H9 (cell line): ENCODE results near the gene CFAP119. TPM values are rescaled to one million over a fixed set of nuclear protein-coding genes. Genes with fewer than 3 reads are reported as not detected.

Experiments used
- DNase-seq: peaks from one replicate; pipeline ENCODE4 v3.0.0-alpha.2; 2017
- H2AFZ ChIP-seq: one replicate; pipeline ENCODE4 v1.6.1; 2013; ENCODE audit warnings: mild to moderate bottlenecking, low read length, control low read depth, moderate library complexity
- H2AK5ac ChIP-seq: 2 replicates; pipeline ENCODE4 v1.6.1; 2013; ENCODE audit warnings: low read length, control low read depth, mixed read lengths; ENCODE audit not compliant: insufficient read length
- H2BK120ac ChIP-seq: one replicate; pipeline ENCODE4 v1.6.1; 2013; ENCODE audit warnings: low read depth, mild to moderate bottlenecking, low read length, control low read depth, inconsistent platforms; ENCODE audit not compliant: poor library complexity, severe bottlenecking
- H2BK12ac ChIP-seq: 2 replicates; pipeline ENCODE4 v1.6.1; 2013; ENCODE audit warnings: low read length, control low read depth, mixed read lengths, low read depth; ENCODE audit not compliant: insufficient read length
- H2BK15ac ChIP-seq: 2 replicates; pipeline ENCODE4 v1.6.1; 2013; ENCODE audit warnings: low read depth, low read length, control low read depth
- H2BK20ac ChIP-seq: one replicate; pipeline ENCODE4 v1.6.1; 2013; ENCODE audit warnings: low read depth, mild to moderate bottlenecking, low read length, control low read depth, inconsistent platforms; ENCODE audit not compliant: poor library complexity, severe bottlenecking
- H2BK5ac ChIP-seq: 2 replicates; pipeline ENCODE4 v1.6.1; 2013; ENCODE audit warnings: low read length, control low read depth, mixed read lengths; ENCODE audit not compliant: insufficient read length
- H3K14ac ChIP-seq: 2 replicates; pipeline ENCODE4 v1.6.1; 2013; ENCODE audit warnings: low read length, control low read depth; ENCODE audit not compliant: insufficient read depth
- H3K18ac ChIP-seq: 2 replicates; pipeline ENCODE4 v1.6.1; 2013; ENCODE audit warnings: low read depth, mild to moderate bottlenecking, mixed read lengths, low read length, control low read depth; ENCODE audit not compliant: insufficient read length
- H3K23ac ChIP-seq: 2 replicates; pipeline ENCODE4 v1.6.1; 2013; ENCODE audit warnings: low read length, control low read depth, mixed read lengths, low read depth; ENCODE audit not compliant: insufficient read length
- H3K23me2 ChIP-seq: 2 replicates; pipeline ENCODE4 v1.6.1; 2013; ENCODE audit warnings: low read depth, mild to moderate bottlenecking, mixed read lengths, low read length, control low read depth; ENCODE audit not compliant: insufficient read length, poor library complexity, severe bottlenecking
- H3K27ac ChIP-seq: 2 replicates; pipeline ENCODE4 v1.5.1; 2013; ENCODE audit warnings: low read length, control low read depth, mixed read lengths, low read depth; ENCODE audit not compliant: insufficient read length
- H3K27me3 ChIP-seq: 2 replicates; pipeline ENCODE4 v1.6.1; 2013; ENCODE audit warnings: low read length, control low read depth, inconsistent platforms; ENCODE audit not compliant: insufficient read depth
- H3K4ac ChIP-seq: 2 replicates; pipeline ENCODE4 v1.6.1; 2013; ENCODE audit warnings: low read depth, mild to moderate bottlenecking, control low read depth, inconsistent platforms, low read length, moderate library complexity
- H3K4me1 ChIP-seq: 2 replicates; pipeline ENCODE4 v1.6.1; 2013; ENCODE audit warnings: low read length, control low read depth, inconsistent platforms; ENCODE audit not compliant: insufficient read depth
- H3K4me2 ChIP-seq: 2 replicates; pipeline ENCODE4 v1.6.1; 2013; ENCODE audit warnings: low read length, control low read depth, mixed read lengths; ENCODE audit not compliant: insufficient read length, insufficient read depth
- H3K56ac ChIP-seq: 2 replicates; pipeline ENCODE4 v1.6.1; 2013; ENCODE audit warnings: low read depth, mild to moderate bottlenecking, mixed read lengths, low read length, control low read depth; ENCODE audit not compliant: insufficient read length
- H3K79me1 ChIP-seq: 2 replicates; pipeline ENCODE4 v1.6.1; 2013; ENCODE audit warnings: low read depth, mild to moderate bottlenecking, moderate library complexity, low read length, control low read depth, inconsistent platforms; ENCODE audit not compliant: insufficient read depth, poor library complexity, severe bottlenecking
- H3K79me2 ChIP-seq: 2 replicates; pipeline ENCODE4 v1.6.1; 2013; ENCODE audit warnings: low read length, control low read depth, inconsistent platforms; ENCODE audit not compliant: insufficient read depth
- H3K9ac ChIP-seq: 2 replicates; pipeline ENCODE4 v1.6.1; 2013; ENCODE audit warnings: low read length, control low read depth, mixed read lengths; ENCODE audit not compliant: insufficient read length; ENCODE audit errors: extremely low read depth
- H3K9me3 ChIP-seq: one replicate; pipeline ENCODE4 v1.6.1; 2013; ENCODE audit warnings: low read depth, low read length, inconsistent platforms; ENCODE audit not compliant: control insufficient read depth
- H3T11ph ChIP-seq: one replicate; pipeline ENCODE4 v1.6.1; 2013; ENCODE audit warnings: mild to moderate bottlenecking, low read length, control low read depth, inconsistent platforms
- H4K20me1 ChIP-seq: one replicate; pipeline ENCODE4 v1.6.1; 2013; ENCODE audit not compliant: control insufficient read depth, insufficient read length, insufficient read depth
- H4K5ac ChIP-seq: 2 replicates; pipeline ENCODE4 v1.6.1; 2013; ENCODE audit warnings: low read depth, mild to moderate bottlenecking, mixed read lengths, low read length, control low read depth; ENCODE audit not compliant: insufficient read length
- H4K8ac ChIP-seq: replicated peaks from 2 replicates; pipeline ENCODE4 v1.6.1; 2013; ENCODE audit warnings: low read length, control low read depth, mixed read lengths, low read depth; ENCODE audit not compliant: insufficient read length
- H4K91ac ChIP-seq: 2 replicates; pipeline ENCODE4 v1.6.1; 2013; ENCODE audit warnings: low read depth, mild to moderate bottlenecking, moderate library complexity, mixed read lengths, low read length, control low read depth; ENCODE audit not compliant: insufficient read length
- H3K27ac Mint-ChIP-seq, 3 experiments: 2 replicates in 2 of 3; 3 replicates in 1 of 3; pipeline ENCODE4 v1.8.0; 2020 to 2021; ENCODE audit warnings: mixed read lengths in 3 of 3, mild to moderate bottlenecking in 1 of 3, moderate library complexity in 1 of 3
- H3K27me3 Mint-ChIP-seq: 2 replicates; pipeline ENCODE4 v1.8.0; 2021; ENCODE audit warnings: low read depth, mild to moderate bottlenecking, moderate library complexity, mixed read lengths
- H3K36me3 Mint-ChIP-seq, 3 experiments: 2 replicates in 2 of 3; 3 replicates in 1 of 3; pipeline ENCODE4 v1.8.0; 2020 to 2021; ENCODE audit warnings: low read depth in 3 of 3, mixed read lengths in 3 of 3; ENCODE audit not compliant: insufficient read depth in 1 of 3
- H3K4me1 Mint-ChIP-seq, 2 experiments: 2 replicates each; pipeline ENCODE4 v1.8.0; 2020; ENCODE audit warnings: mixed read lengths in 2 of 2
- H3K4me3 Mint-ChIP-seq, 2 experiments: 2 replicates in 1 of 2; 3 replicates in 1 of 2; pipeline ENCODE4 v1.8.0; 2020 to 2021; ENCODE audit warnings: mild to moderate bottlenecking in 2 of 2, mixed read lengths in 2 of 2, moderate library complexity in 1 of 2
- H3K9me3 Mint-ChIP-seq, 2 experiments: 2 replicates in 1 of 2; 3 replicates in 1 of 2; pipeline ENCODE4 v1.8.0; 2020; ENCODE audit warnings: mild to moderate bottlenecking in 2 of 2, mixed read lengths in 2 of 2, moderate library complexity in 1 of 2
- CTCF ChIP-seq: fragments of 200-600 bp; sonication (generic); conservative IDR thresholded peaks from 3 replicates; pipeline ENCODE4 v1.8.0; 2021; ENCODE audit warnings: antibody characterized with exemption, mild to moderate bottlenecking
- WGBS: extraction: QIAGEN DNeasy Blood & Tissue Kit; methylation state at CpG from one replicate; pipeline ENCODE4 v1.1.7; 2013; ENCODE audit warnings: missing lambda C conversion rate, low lambda C conversion rate, mixed read lengths; ENCODE audit not compliant: insufficient read length; ENCODE audit errors: extremely low coverage; 5-methylcytosine and 5-hydroxymethylcytosine counted together
- total RNA-seq: library from RNA; stranded (reverse); gene quantifications from 2 replicates; pipeline ENCODE4 v1.2.1, GENCODE V29; 2021

The CFAP119 gene
- total RNA-seq, 1 experiment from 2014 or later = 5.4 TPM

GRCh38 chr16:30721606-30722005 is 40.3 kb downstream of the CFAP119 start:
- H3K79me2 ChIP-seq = no peaks in the 10 kb centered on the region
- WGBS = no CpG with 5 or more reads among the region's 1 CpG
- no peak overlapping the region for H2AK5ac ChIP-seq
- Mint-ChIP-seq H3K27ac (no peak overlapping the region), H3K27me3 (no peaks in the 10 kb centered on the region), H3K4me1 (no peaks in the 10 kb centered on the region), H3K9me3 (no peaks in the 10 kb centered on the region; a peak in 1 of 5 replicates), H3K36me3 (peaks cover 60 to 88% (median 69%) of the 10 kb centered on the region in 3 experiments), H3K4me3 (no peak overlapping the region)
- no peak overlapping the region for H2BK5ac ChIP-seq
- no peak overlapping the region for H3K4ac ChIP-seq
- no peak overlapping the region for H3K18ac ChIP-seq
- H3K27ac ChIP-seq = no peak overlapping the region
- no peak overlapping the region for H3K4me2 ChIP-seq
- H3K4me1 ChIP-seq = no peaks in the 10 kb centered on the region
- no peak overlapping the region for H2BK15ac ChIP-seq
- no peaks in the 10 kb centered on the region for H3K9me3 ChIP-seq
- no peak overlapping the region for H2BK12ac ChIP-seq
- no peaks in the 10 kb centered on the region for H3K79me1 ChIP-seq
- no peak overlapping the region for H3K56ac ChIP-seq
- no peak overlapping the region for H4K8ac ChIP-seq
- H3K9ac ChIP-seq = no peak overlapping the region
- no peak for DNase-seq
- H3T11ph ChIP-seq = no peak overlapping the region
- H3K23ac ChIP-seq = no peak overlapping the region
- H4K91ac ChIP-seq = no peak overlapping the region
- H3K27me3 ChIP-seq = no peaks in the 10 kb centered on the region
- no peaks in the 10 kb centered on the region for H4K20me1 ChIP-seq
- H2BK20ac ChIP-seq = no peak overlapping the region
- H3K23me2 ChIP-seq = no peaks in the 10 kb centered on the region
- H2AFZ ChIP-seq = no peak overlapping the region
- no peak overlapping the region for H3K14ac ChIP-seq
- no peak overlapping the region for H4K5ac ChIP-seq
- no peak overlapping the region for H2BK120ac ChIP-seq
- no peak for TF ChIP-seq CTCF
